Keratinocyte (primary cell): ENCODE data around the gene ADAMTS6.

Experiments
- EZH2 ChIP-seq: IDR thresholded peaks from one replicate; pipeline ENCODE4 v1.6.1; 2012; ENCODE audit warnings: inconsistent platforms, mild to moderate bottlenecking, low read length, moderate library complexity
- TF ChIP-seq, protein P1 (sequence below), 3 experiments: IDR thresholded peaks in 1 of 3; conservative IDR thresholded peaks in 1 of 3; optimal IDR thresholded peaks in 1 of 3; 2 replicates in 2 of 3; 3 replicates in 1 of 3; pipeline versions ENCODE3 to v1.5.1; 2011; ENCODE audit warnings: low read length in 3 of 3, mild to moderate bottlenecking in 3 of 3, moderate library complexity in 2 of 3, control low read depth in 1 of 3, inconsistent platforms in 1 of 3; ENCODE audit not compliant: insufficient read depth in 2 of 3; ENCODE audit errors: extremely low read depth in 1 of 3

DNA sequence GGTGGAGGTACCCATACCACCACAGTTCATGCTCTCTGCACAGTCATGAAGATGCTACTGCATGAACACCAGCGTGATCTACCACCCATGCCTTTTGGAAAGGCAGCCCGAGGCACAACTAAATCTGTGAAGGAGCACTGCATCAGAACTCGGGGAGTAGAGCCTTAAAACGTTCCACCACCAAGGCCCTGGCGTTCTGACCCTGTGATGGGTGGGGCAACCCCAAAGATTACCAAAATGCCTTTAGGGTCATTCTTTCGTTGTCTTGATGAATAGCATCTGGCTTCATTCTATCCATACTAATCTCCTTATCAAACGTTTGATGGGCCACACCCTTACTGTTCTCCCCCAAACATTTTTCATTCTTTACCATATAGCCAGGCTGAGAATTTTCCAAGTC lies 97.9 kb downstream of the ADAMTS6 start:
- no peak for TF ChIP-seq EZH2
- TF ChIP-seq, protein P1, sequence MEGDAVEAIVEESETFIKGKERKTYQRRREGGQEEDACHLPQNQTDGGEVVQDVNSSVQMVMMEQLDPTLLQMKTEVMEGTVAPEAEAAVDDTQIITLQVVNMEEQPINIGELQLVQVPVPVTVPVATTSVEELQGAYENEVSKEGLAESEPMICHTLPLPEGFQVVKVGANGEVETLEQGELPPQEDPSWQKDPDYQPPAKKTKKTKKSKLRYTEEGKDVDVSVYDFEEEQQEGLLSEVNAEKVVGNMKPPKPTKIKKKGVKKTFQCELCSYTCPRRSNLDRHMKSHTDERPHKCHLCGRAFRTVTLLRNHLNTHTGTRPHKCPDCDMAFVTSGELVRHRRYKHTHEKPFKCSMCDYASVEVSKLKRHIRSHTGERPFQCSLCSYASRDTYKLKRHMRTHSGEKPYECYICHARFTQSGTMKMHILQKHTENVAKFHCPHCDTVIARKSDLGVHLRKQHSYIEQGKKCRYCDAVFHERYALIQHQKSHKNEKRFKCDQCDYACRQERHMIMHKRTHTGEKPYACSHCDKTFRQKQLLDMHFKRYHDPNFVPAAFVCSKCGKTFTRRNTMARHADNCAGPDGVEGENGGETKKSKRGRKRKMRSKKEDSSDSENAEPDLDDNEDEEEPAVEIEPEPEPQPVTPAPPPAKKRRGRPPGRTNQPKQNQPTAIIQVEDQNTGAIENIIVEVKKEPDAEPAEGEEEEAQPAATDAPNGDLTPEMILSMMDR (optimal IDR thresholded peaks at IDR 0.05 in 1 of 3, IDR thresholded peaks at IDR 0.05 in 1 of 3, conservative IDR thresholded peaks at IDR 0.05 in 1 of 3; ENCODE audit: extremely low read depth in 1 of 3, insufficient read depth in 2 of 3, low read length in 3 of 3) = no peak
